GM19372 (cell line): Measurements from ENCODE around the gene KCNQ1.

Source experiments
- ATAC-seq: cut with Tn5 transposase; IDR thresholded peaks from one replicate; pipeline ENCODE4 v1.9.1; 2021; ENCODE audit warnings: mild to moderate bottlenecking, low read depth, moderate library complexity; ENCODE audit not compliant: unreplicated experiment

Gene KCNQ1

DNA sequence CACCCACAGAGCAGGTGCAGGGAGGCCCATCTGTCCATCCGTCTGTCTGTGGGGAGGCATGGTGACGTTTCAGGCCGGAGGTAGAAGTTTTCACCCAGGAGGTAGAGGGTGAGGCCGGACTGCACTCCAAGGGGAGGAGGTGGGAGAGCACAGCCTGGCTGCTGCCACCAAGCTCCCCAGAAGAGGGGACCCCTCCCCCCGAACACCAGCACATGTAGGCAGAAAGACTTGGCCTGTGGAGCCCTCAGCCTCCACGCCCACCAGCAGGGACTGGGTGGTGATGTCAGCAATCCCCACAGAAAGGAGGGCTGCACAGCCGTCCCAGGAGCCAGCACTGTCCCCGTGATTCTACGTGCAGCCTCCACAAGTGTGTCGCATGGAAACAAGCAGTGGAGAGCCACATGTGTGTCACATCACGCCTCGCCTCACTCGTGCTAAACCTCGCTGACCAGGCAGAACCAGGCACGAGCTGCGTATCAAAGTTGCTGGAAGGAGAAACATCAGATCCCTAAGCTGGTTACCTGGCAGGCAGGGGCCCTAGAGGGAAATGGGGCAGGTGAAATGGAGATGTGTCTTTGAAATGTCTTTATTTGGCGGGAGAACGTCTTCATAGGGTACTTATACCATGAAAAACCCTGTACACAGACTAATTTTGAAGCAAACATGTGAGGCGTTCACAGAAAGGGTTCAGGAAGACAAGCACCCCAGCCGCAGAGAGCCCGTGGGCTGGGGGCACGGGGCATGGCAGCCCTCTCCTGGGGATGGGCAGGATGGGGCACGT lies 391.7 kb downstream of the KCNQ1 start:
- no peak for ATAC-seq

DNA sequence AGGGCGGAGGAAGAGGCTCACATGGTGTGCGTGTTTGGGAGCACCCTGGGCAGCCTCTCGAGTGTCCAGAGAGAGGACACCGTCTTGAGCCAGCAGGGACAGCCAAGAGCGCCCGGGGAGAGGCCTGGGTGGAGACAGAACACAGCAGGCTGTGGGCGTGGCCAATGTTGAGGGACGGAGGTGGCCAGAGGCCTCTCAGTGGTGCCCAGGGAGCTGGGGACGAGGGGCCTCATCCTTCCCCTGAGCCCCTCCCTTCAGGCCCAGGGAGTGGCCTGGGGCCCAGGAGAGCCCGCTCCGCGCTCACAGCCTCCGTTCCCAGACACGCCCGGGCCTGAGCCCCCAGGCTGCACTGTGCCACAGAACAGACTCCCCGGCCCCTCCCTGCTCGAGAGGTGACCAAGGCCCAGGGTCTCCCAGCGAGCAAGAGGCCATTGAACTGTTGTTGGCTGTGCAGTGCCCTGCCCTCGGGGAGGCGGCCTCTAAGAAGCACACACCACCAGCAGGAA lies 392.3 kb downstream of the KCNQ1 start:
- ATAC-seq, result no peak

DNA sequence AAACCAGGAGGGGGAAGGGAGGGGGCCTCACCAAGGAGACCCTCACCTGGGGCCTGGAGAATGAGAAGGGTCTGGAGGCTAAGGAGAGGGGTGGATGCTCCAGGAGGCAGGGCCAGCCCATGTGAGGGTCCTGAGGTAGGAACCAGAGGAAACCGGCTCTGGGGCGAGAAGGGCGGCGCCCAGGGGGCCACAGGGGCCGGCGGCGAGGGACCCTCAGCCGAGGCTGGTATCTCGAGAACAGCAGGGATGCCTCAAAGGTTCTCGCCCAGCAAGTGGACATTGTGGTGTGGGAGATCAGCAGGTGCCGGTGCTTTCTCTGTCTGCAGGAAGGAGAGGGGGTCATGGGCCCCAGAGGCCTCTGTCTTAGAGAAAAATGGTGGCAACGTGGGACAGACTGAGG lies 392.8 kb downstream of the KCNQ1 start:
- ATAC-seq, result no peak

- ATAC-seq, result no peak
These were observed 393.3 kb downstream of the KCNQ1 start for GRCh38 chr11:2838091-2838490.

DNA sequence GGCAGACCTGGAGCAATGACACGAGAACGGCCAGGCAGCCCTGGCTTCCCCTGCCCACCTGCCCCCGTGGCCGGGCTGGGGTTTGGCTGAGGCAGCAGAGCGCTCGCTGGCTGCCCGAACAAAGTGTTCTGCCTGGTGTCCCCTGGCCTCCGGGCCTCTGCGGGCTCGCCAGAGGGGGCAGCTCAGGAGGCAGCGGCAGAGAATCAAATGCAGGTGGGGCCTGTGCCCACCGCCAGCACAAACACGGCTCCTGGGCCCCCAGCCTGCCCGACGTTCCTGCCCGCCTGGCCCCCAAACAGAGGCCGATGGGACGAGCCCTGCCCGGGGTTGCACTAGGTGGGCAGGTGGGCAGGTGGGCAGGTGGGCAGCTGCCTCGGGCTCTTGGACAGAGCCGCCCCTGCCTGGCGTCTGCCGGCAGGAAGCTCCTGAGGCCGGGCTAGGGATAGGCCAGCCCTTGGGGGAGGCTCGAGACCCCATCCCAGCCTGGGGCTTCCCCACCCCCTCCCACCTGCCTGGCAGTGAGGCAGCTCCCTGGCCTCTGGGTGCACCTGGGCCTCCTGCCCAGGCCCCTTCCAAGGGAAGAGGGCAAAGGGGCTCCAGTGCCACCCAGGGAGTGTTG lies 394.0 kb downstream of the KCNQ1 start:
- ATAC-seq, result no peak

- no peak for ATAC-seq
These were observed 394.7 kb downstream of the KCNQ1 start for GRCh38 chr11:2839395-2839943.

DNA sequence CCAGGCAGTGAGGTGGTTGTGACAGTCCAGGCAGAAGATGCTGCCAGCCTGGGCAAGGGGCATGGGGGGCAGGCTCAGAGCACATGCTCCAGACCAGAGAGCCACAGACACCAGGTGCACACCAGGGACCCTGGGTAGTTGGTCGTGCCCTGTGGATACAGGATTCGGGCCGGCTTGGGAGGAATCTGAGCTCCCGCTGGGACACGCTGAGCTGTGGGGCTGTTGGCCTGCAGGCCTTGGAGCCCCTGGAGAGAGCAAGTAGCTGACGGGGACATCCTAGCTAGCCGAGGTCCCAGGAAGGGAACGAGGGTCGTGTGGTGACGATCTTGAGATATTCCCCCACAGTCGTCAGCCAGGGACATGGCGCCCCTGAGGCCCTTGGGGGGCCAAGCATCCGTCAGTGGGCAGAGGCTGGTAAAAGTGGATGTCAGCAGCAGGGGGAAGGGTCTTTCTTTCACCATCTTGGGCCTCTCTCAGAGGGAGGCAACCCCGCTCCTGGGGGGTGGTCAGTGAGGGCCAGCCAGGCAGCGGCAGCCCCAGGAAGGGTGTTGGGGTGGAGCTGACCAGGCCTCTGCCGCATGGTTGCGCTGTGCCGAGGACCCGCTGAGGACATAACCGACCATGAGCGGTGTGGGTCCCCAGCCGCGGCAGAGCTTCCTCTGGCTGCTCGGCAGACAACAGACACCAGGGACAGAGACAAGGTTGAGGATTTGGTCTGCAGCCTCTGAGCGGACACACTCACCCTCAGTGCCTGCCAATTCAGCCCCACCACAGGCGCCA lies 396.8 kb downstream of the KCNQ1 start:
- no peak for ATAC-seq

DNA sequence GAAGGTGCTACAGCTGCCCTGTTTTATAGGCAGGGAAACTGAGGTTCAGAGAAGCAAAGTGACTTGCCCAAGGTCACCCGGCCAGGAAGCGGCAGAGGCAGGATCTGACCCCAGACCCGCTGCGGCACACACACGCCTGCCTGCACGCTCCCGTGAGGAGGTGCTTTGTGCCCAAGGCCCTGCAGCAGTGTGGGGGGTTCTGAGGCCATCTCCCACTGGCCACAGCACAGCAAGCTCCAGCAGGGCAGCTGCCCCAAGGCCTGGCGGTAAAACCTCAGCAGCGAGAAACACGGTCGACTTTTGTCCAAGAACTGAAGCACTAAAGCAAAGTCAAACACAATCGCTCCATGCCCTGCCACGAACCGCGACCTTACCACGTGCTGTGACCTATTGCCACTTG lies 398.1 kb downstream of the KCNQ1 start:
- ATAC-seq, result no peak

DNA sequence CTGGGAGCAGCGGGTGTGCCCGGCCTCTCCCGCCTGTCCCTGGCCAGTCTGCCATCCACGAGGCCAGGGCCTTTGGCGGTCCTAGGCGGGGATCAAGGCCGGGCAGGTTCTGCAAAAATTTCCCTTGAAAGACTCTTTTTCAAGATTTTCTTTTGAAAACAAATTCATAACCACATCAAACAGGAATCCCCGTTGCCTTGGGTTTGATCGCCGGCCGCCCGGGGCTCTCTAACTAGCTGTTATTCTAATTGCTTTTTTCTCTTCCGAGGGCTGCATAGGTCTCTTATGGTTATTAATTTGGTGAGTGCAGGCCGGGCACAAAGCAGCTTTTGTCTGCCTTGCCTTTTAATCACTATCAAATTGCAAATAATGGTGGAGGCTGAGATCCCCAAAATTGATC lies 398.7 kb downstream of the KCNQ1 start:
- no peak for ATAC-seq

DNA sequence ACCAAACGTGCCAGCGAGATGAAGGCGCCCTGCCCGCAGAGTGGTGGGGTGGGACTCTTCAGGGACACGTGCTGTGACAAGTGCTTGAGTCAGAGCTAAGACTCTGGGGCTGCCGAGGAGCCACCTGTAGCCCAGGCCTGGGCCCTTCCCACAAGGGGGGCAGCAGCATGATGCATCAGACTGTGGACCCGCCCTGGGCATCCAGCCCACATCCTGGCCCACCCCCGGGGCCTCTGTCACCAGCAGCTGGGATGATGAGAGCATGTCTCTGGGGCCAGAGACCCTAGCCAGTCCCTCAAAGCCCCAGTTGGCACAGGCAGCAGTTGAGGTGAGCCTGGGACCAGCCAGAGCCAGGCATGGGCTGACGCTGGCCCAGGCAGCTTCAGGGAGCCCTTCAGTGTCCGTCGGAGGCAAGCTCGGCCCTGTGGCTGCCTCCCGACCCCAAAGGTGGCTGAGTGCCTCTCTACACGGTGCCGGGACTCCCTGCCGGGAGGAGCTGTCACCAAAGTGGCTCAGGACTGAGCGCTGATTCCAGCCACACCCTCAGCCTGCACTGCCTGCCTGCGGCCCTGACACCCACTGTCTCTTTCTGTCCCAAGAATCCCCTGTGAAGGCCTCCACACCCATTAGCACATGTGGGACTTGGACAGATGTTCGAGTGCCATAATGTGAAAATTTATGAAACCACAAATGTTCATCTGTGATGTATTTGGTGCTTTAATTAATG lies 399.5 kb downstream of the KCNQ1 start:
- ATAC-seq, result no peak

DNA sequence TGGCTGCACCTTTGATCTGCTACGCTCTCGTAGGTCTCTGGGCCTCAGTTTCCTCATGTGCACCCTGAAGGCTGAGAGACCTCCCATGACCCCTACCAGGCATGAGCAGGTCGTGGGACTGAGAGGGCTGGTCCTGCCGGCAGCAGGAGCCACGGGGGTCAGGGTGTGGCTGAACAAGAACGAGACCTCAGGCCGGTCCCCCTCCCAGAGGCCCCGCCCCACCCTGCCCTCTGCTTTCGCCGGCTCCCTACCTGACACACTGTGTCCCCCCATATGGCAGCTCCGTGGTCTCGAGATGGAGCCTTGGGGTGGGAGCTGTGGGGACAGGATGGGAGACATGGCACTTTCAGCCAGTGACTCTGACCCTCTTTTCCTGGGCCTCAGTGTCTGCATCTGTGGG lies 400.2 kb downstream of the KCNQ1 start:
- ATAC-seq, result no peak

DNA sequence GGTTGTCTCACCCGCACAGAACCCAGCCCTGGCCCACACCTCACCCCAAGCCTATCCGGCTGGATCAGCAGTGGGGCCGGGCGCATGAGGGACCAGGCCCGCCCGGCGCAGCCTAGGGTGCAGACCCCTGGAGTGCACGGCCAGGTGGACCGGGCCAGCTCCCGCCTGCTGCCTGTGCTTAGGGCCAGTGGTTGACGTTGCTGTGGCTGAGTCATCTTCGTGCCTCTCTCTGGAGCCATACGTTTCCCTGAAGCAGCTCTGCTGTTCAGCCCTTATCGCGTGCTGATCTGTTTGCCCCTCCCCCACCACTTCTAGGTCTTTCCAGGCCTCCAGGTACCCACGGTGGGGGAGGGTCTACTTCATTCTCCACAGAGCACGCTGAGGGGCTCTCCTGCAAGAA lies 401.2 kb downstream of the KCNQ1 start:
- ATAC-seq, result no peak

GRCh38 chr11:2846470-2846869 lies 401.7 kb downstream of the KCNQ1 start:
- ATAC-seq, result no peak

- ATAC-seq, result no peak
These were observed 402.8 kb downstream of the KCNQ1 start for GRCh38 chr11:2847561-2847960.

- no peak for ATAC-seq
These were observed 403.7 kb downstream of the KCNQ1 start for GRCh38 chr11:2848497-2848896.

- ATAC-seq, result no peak
These were observed 405.4 kb downstream of the KCNQ1 start for GRCh38 chr11:2849994-2850770.

GRCh38 chr11:2853401-2853800 lies 408.6 kb downstream of the KCNQ1 start:
- ATAC-seq, result no peak

DNA sequence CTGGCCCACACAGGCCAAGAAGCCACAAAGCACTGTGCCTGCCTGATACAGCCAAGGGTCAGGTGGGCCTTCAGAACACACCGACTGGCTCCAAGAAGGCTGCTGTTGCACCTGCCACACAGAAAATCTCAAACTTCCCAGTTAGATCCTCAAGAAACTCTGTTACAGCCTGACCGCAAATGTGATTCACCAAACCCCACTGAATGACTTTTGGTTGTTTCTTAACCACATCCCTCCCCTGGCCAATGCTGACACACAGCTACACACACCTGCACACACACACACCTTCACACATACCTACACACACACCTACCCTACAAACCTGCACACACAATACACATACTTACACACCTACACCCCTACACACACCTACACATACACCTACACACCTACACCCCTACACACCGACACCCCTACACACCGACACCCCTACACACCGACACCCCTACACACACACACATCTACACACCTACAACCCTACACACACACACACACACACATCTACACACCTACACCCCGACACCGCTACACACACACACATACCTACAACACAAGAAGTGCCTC lies 409.3 kb downstream of the KCNQ1 start:
- ATAC-seq, result no peak

DNA sequence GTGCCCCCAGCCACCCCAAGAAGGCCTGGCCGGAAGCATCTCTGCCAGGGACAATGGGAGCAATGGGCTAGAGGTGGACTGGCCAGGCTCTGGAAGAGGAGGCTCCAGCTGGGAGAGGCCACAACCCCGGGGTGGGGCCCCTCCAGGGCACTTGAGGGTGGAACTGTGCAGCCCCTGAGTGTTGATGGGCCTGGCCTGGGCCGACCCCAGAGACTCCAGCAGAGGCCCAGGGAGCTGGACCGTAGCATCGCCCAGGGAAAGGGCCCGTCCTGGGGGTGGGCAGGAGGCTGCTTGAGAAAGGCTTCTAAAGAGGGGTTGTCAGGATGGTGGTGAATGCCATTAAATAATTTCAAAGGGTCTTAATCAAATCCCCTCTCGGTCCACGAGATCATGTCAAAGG lies 410.4 kb downstream of the KCNQ1 start:
- no peak for ATAC-seq
